Measurements from ENCODE around the gene CLPX. TPM values are rescaled to one million over a fixed set of nuclear protein-coding genes. Genes with fewer than 3 reads are reported as not detected.
"Not testable (repeated sequence)": the region's sequence is repeated elsewhere in the genome, so short reads cannot be mapped to it uniquely, and the experiment has no call there.

Gene CLPX
- total RNA-seq, 8 experiments from 2014 or later, result 25.5 to 76.3 (median 31.0) TPM

DNA sequence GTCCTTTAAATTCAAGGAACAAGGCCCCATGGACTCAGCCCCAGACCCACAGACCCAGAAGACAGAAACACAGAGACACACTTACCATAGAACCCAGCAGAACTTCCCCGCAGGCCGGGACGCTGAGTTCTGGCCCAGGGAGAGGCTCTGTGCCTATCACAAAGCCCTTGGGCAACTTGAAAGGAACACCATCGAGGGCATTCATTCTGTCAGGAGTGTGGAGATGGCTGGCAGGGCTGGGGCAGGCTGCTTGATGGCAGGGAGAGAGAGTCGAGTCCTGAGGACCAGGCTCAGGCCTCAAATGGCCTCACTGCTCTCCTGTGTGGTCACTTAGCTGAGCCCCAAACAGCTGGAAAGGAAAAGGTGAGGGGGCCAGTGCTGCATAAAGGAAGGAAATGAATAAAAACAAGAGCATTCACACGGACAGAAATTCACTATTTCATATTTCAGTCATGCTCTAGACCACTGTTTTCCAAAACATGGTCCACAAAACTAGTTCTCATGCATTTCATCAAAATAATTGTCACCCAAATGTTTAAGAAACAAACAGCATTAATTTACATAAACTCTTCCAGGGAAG, 79.0 kb downstream of the CLPX start:
- in situ Hi-C loops (cut with MboI; ENCODE audit: low pct_unique_long_range_greater_than_20kb in 2 of 9, low sequenced_read_pairs in 9 of 9, unreplicated experiment in 9 of 9), result no loop called here
- no peak for ATAC-seq (replicated peaks in 6 of 8)
- 33 to 92% (median 55%) methylated on average over 1 to 4 of the region's 6 CpGs; no CpG with 5 or more reads in 1 of the 10 experiments for WGBS, 10 experiments
- Histone ChIP-seq H3K27ac (no peak overlapping the region), H3K4me3 (no peak overlapping the region), H3K4me1 (replicated peaks in 1 of 2) (no peaks in the 10 kb centered on the region)

DNA sequence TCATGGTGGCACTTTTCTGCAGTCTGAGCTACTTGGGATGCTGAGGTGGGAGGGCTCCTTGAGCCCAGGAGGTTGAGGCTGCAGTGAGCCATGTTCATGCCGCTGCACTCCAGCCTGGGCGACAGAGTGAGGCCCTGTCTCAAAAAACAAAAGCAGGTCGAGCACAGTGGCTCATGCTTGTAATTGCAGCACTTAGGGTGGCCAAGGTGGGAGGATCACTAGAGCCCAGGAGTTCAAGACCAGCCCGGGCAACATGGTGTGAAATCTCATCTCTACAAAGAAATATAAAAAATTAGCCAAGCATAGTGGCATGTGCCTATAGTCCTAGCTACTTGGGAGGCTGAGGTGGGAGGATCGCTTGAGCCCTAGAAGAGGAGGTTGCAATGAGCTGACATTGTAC, 80.1 kb downstream of the CLPX start:
- H3K4me3 ChIP-seq, result no peak overlapping the region
- ATAC-seq (replicated peaks in 6 of 8), result no peak
- WGBS, 10 experiments, result 87 to 100% (median 91%) methylated on average over 1 to 4 of the region's 5 CpGs; no CpG with 5 or more reads in 4 of the 10 experiments
- in situ Hi-C loops (cut with MboI; ENCODE audit: low pct_unique_long_range_greater_than_20kb in 2 of 9, low sequenced_read_pairs in 9 of 9, unreplicated experiment in 9 of 9), result no loop called here
- no peak overlapping the region for H3K27ac ChIP-seq
- no peaks in the 10 kb centered on the region for H3K4me1 ChIP-seq (replicated peaks in 1 of 2)

DNA sequence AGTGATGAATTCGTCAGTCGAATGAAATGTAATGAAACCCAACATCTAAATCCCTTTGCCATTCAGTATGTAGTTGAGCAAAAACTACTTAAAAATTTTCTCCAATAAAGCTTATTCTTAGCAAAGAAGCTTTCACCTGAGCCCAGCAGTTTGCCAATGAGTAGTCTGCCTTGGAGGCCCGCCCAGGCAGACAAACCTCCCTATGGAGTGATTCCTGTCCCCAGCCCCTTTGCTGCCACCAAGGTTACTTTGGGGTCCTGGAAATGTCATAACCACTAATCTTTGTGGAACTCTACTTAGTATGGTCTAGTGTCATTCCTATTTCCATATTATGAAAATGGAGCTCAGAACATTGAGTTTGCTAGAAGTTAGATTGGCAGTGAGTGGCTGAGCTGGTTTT, 82.2 kb downstream of the CLPX start:
- in situ Hi-C loops (cut with MboI; ENCODE audit: low pct_unique_long_range_greater_than_20kb in 2 of 9, low sequenced_read_pairs in 9 of 9, unreplicated experiment in 9 of 9), result no loop called here
- ATAC-seq (replicated peaks in 6 of 8), result no peak
- Histone ChIP-seq H3K27ac (no peak overlapping the region), H3K4me1 (replicated peaks in 1 of 2) (no peaks in the 10 kb centered on the region), H3K4me3 (no peak overlapping the region)
- WGBS, 10 experiments, result 83 to 100% (median 92%) methylated on average over 1 to 3 of the region's 3 CpGs; no CpG with 5 or more reads in 5 of the 10 experiments

DNA sequence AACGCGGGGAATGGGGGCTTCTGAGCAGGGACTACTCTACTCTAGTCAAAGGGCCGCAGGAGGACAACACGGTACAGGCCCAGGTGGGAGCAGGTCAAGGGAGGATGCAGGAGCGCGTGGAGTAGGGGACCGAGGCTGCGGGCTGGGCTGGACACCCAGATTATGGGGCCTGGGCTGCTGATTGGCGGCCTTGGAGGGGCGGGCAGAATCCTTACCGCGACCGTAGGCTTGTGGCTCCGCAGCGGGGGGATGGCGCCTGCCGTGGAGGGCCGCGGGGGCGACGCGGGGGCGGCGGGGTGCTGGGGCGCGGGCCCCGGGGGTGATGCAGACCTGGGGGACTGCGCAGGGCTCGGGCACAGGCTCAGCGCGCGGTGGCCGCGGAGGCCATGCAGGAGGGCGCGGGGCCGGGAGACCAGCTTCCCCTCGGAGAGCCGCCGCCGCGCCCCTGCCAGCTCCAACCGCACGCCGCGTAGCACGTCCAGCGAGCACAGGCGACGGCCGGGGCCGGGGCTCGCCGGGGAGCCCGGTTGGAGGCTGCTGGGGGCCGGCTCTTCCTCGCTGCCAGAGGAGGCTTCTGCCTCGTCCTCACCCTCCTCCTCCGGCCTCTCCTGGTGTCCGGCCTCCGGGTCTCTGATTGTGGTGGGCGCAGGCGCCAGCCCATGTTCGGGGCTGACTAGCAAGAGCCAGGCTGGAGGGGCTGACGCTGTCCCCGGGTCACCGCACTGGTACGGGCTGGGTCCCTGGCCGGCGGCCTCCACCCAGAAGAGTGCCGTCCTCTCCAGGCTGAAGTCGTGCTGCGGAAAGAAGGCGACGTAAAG, 83.0 kb downstream of the CLPX start:
- in situ Hi-C loops (cut with MboI; ENCODE audit: low pct_unique_long_range_greater_than_20kb in 2 of 9, low sequenced_read_pairs in 9 of 9, unreplicated experiment in 9 of 9), result no loop called here
- H3K4me3 ChIP-seq, result no peak overlapping the region
- H3K4me1 ChIP-seq (replicated peaks in 1 of 2), result no peaks in the 10 kb centered on the region
- 0 to 100% (median 47%) methylated on average over 1 to 7 of the region's 75 CpGs; no CpG with 5 or more reads in 5 of the 10 experiments for WGBS, 10 experiments
- peak in 6 of 8 experiments; percentile 5 to 45 (median 26) for ATAC-seq (replicated peaks in 6 of 8)
- no peak overlapping the region for H3K27ac ChIP-seq

DNA sequence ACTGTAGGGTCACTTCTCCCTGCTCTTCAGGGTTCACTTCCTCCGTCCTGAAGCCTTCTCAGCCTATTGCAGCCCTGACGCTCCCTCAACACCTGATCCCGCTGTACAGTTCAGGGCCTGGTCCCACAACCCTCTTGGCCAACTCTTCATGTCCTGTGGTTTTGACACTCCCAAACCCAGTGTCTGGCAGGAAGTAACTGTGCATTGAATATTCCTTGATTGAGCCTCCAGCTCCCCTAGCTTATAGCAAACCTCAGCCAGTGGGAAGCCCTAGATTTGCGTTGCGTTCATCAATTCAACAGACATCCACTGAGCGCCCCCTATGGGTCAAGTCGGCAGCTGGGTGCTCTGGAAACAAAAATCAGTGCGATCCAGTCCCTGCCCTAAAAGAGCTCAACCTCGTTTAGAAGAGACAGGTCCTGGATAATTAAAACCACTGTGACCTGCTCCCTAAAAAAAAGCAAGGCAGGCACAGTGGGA, 83.7 kb downstream of the CLPX start:
- Histone ChIP-seq H3K4me1 (replicated peaks in 1 of 2) (no peaks in the 10 kb centered on the region), H3K4me3 (no peak overlapping the region), H3K27ac (no peak overlapping the region)
- peak in 6 of 8 experiments; percentile 26 to 88 (median 76) for ATAC-seq (replicated peaks in 6 of 8)
- in situ Hi-C loops (cut with MboI; ENCODE audit: low pct_unique_long_range_greater_than_20kb in 2 of 9, low sequenced_read_pairs in 9 of 9, unreplicated experiment in 9 of 9), result no loop called here
- WGBS, 10 experiments, result 0 to 80% (median 40%) methylated on average over 1 to 8 of the region's 9 CpGs; no CpG with 5 or more reads in 3 of the 10 experiments

DNA sequence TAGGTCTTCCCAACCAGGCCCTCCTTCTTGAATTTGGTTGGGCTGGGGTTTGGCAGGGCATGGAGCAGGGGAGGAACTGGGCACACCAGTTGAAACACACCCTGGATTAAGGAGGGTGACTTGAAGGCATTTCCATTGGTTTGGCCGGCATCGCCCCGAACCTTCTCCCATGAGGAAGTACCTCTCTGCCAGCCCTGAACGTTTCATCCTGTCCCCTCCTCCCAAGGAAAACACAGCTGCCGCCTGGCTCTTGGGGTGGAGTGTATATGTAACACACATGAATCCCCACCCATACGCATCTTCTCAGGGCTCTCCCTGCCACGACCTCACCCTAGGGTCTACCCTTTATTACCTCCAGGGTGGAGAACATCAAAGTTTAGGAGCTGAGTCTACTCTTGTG, 84.7 kb downstream of the CLPX start:
- ATAC-seq (replicated peaks in 6 of 8), result peak in 3 of 8 experiments; percentile 59 to 87 (median 76)
- WGBS, 10 experiments, result 0 to 100% (median 44%) methylated on average over 1 to 3 of the region's 7 CpGs; no CpG with 5 or more reads in 4 of the 10 experiments

DNA sequence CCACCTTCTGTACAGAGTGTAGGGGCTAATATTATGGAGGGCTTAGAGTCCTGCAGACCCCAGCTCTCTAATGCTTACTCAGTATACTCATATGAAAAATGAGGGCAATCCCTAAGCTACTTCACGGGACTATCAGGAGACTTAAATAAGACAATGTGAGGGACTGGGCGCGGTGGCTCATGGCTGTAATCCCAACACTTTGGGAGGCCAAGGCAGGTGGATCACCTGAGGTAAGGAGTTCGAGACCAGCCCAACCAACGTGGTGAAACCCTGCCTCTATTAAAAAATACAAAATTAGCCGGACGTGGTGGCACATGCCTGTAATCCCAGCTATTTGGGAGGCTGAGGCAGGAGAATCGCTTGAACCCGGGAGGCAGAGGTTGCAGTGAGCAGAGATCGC, 85.3 kb downstream of the CLPX start:
- H3K27ac ChIP-seq; H3K4me3 ChIP-seq; ATAC-seq (replicated peaks in 6 of 8); H3K4me1 ChIP-seq (replicated peaks in 1 of 2); in situ Hi-C loops (cut with MboI; ENCODE audit: low pct_unique_long_range_greater_than_20kb in 2 of 9, low sequenced_read_pairs in 9 of 9, unreplicated experiment in 9 of 9): not testable (repeated sequence)
- WGBS, 10 experiments, result 86 to 100% (median 94%) methylated on average over 1 to 4 of the region's 10 CpGs; no CpG with 5 or more reads in 3 of the 10 experiments

More for the DNA sequence above, 84.7 kb downstream of the CLPX start:
- Histone ChIP-seq H3K4me3 (no peak overlapping the region), H3K4me1 (replicated peaks in 1 of 2) (no peaks in the 10 kb centered on the region), H3K27ac (no peak overlapping the region)
- in situ Hi-C loops (cut with MboI; ENCODE audit: low pct_unique_long_range_greater_than_20kb in 2 of 9, low sequenced_read_pairs in 9 of 9, unreplicated experiment in 9 of 9), result no loop called here

DNA sequence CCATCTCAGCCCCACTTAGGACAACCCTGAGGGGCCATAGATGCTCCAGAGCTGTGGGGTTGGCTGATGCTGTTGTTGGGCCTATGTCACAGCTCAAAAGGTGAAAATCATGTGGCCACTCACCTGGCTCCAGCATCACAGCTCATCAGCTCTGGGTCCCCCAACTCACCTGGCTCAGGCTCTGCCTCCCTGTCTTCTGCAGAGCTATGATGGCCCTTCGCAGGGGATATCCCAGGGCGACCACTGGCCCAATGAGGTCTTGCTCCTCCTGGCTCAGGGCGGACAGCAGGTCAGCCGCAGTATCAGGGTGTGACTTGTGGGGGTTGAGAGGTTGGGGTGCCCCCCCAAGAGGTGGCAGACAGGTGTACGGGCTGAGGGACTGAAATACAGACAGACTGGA, 85.8 kb downstream of the CLPX start:
- ATAC-seq (replicated peaks in 6 of 8), result no peak
- WGBS, 10 experiments, result 92 to 100% (median 98%) methylated on average over 1 to 4 of the region's 5 CpGs; no CpG with 5 or more reads in 6 of the 10 experiments
- H3K27ac ChIP-seq, result no peak overlapping the region
- H3K4me3 ChIP-seq, result no peak overlapping the region
- in situ Hi-C loops (cut with MboI; ENCODE audit: low pct_unique_long_range_greater_than_20kb in 2 of 9, low sequenced_read_pairs in 9 of 9, unreplicated experiment in 9 of 9), result no loop called here
- H3K4me1 ChIP-seq (replicated peaks in 1 of 2), result no peaks in the 10 kb centered on the region

Other genes starting within 250 kb of the CLPX start
- 10 to 100 TPM; 50.6 to 75.7 (median 64.4) TPM for gene SPG21, start 195.4 kb downstream of the CLPX start, total RNA-seq
- 10 to 100 TPM in 4 of 8 experiments, 1 to 10 TPM in 4; 7.9 to 23.5 (median 10.4) TPM for gene MTFMT, start 155.7 kb downstream of the CLPX start, total RNA-seq
- gene SLC51B, start 140.0 kb downstream of the CLPX start, total RNA-seq, result 1 to 10 TPM in 3 of 8 experiments, under 1 TPM in 2, not detected in 3; 0.27 to 3.1 (median 1.3) TPM
- gene RASL12, start 117.4 kb downstream of the CLPX start, total RNA-seq, result under 1 TPM in 5 of 8 experiments, not detected in 3; 0.05 to 0.73 (median 0.15) TPM
- under 1 TPM in 5 of 8 experiments, not detected in 3; 0.10 to 0.28 (median 0.18) TPM for gene KBTBD13, start 108.6 kb downstream of the CLPX start, total RNA-seq
- 1 to 10 TPM; 1.5 to 5.6 (median 3.9) TPM for gene UBAP1L, start 70.1 kb downstream of the CLPX start, total RNA-seq
- gene PDCD7, start 51.5 kb downstream of the CLPX start, total RNA-seq, result 10 to 100 TPM; 13.4 to 20.9 (median 17.5) TPM
- gene CILP, start 26.1 kb upstream of the CLPX start, total RNA-seq, result 10 to 100 TPM in 1 of 8 experiments, 1 to 10 TPM in 1, under 1 TPM in 6; 0.16 to 15.0 (median 0.39) TPM
- 10 to 100 TPM in 3 of 8 experiments, 1 to 10 TPM in 5; 2.7 to 15.3 (median 6.7) TPM for gene PARP16, start 101.5 kb upstream of the CLPX start, total RNA-seq
- under 1 TPM; under 0.01 TPM for gene RNU5A-1, start 110.7 kb upstream of the CLPX start, total RNA-seq
- gene RNU5B-1, start 119.3 kb upstream of the CLPX start, total RNA-seq, result under 1 TPM; under 0.01 TPM
- gene IGDCC3, start 192.7 kb upstream of the CLPX start, total RNA-seq, result 100 to 1,000 TPM in 1 of 8 experiments, 10 to 100 TPM in 3, 1 to 10 TPM in 2, under 1 TPM in 2; 0.15 to 189 (median 10.9) TPM
- gene IGDCC4, start 237.6 kb upstream of the CLPX start, total RNA-seq, result 10 to 100 TPM in 2 of 8 experiments, 1 to 10 TPM in 6; 1.9 to 21.0 (median 6.7) TPM